Measurements from ENCODE around the gene INPP5A. TPM values are rescaled to one million over a fixed set of nuclear protein-coding genes. Genes with fewer than 3 reads are reported as not detected.

Gene INPP5A
- total and polyA plus RNA-seq, 2 of the 13 experiments (the other 11 are each of a cell fraction or from before 2014, with no cell fraction given), result 17.5 to 37.9 TPM

GRCh38 chr10:132521466-132522102 lies 16.0 kb upstream of the INPP5A start:
- no peak for DNase-seq (ENCODE audit: low spot score)
- Histone ChIP-seq H3K36me3 (replicated peaks in 1 of 2; ENCODE audit: control insufficient read depth in 1 of 2, insufficient read depth in 2 of 2, low read length in 2 of 2) (no peaks in the 10 kb centered on the region), H3K9me3 (ENCODE audit: low read length) (no peaks in the 10 kb centered on the region), H4K20me1 (ENCODE audit: insufficient read depth, low read length) (no peaks in the 10 kb centered on the region), H3K4me2 (ENCODE audit: low read depth, low read length) (no peak overlapping the region), H3K4me1 (ENCODE audit: insufficient read depth, low read length) (peaks cover 40% of the 10 kb centered on the region), H3K9ac (ENCODE audit: insufficient read depth, low read depth, low read length) (no peak overlapping the region), H3K27ac (ENCODE audit: extremely low read length, insufficient read depth, low read length) (no peak overlapping the region), H3K4me3 (replicated peaks in 1 of 3; ENCODE audit: insufficient read depth in 1 of 3, low read depth in 2 of 3, low read length in 3 of 3) (no peak overlapping the region), H2AFZ (ENCODE audit: low read length) (no peak overlapping the region), H3K79me2 (ENCODE audit: insufficient read depth, low read length) (no peaks in the 10 kb centered on the region), H3K27me3 (ENCODE audit: control insufficient read depth in 1 of 2, insufficient read depth in 2 of 2, low read length in 2 of 2) (peaks cover 10 to 62% of the 10 kb centered on the region in 2 experiments)
- ChIA-PET POLR2A (no interaction called here), CTCF (ENCODE audit: low intra/inter-chr PET ratio, low total read pairs) (no interaction called here)
- ATAC-seq, result no peak
- no peak for TF ChIP-seq ZEB1 (IDR thresholded peaks at IDR 0.05; ENCODE audit: insufficient replicate concordance, low read depth)
- TF ChIP-seq ZNF552 (CRISPR knock-in tag; IDR thresholded peaks at IDR 0.05; ENCODE audit: borderline replicate concordance), result no peak
- no peak for FAIRE-seq
- WGBS (ENCODE audit: low lambda C conversion rate), result 63% methylated on average over 4 of the region's 19 CpGs
- intact Hi-C loops (cut with micrococcal nuclease; ENCODE audit: unreplicated experiment) (no loop called here), in situ Hi-C loops (cut with HindIII; ENCODE audit: extremely low pct_ligation_motif_present, low pct_unique_long_range_greater_than_20kb) (no loop called here)
- no TSS peak for BruUV-seq (replicated peaks)

GRCh38 chr10:132522521-132523411 lies 14.8 kb upstream of the INPP5A start:
- peaks cover 40% of the 10 kb centered on the region for H3K4me1 ChIP-seq (ENCODE audit: insufficient read depth, low read length)
- intact Hi-C loops (cut with micrococcal nuclease; ENCODE audit: unreplicated experiment) (no loop called here), in situ Hi-C loops (cut with HindIII; ENCODE audit: extremely low pct_ligation_motif_present, low pct_unique_long_range_greater_than_20kb) (no loop called here)
- ChIA-PET CTCF (ENCODE audit: low intra/inter-chr PET ratio, low total read pairs) (no interaction called here), POLR2A (no interaction called here)
- no peak overlapping the region for H3K27ac ChIP-seq (ENCODE audit: extremely low read length, insufficient read depth, low read length)
- no peak overlapping the region for H2AFZ ChIP-seq (ENCODE audit: low read length)
- no TSS peak for BruUV-seq (replicated peaks)
- no peaks in the 10 kb centered on the region for H4K20me1 ChIP-seq (ENCODE audit: insufficient read depth, low read length)
- H3K4me2 ChIP-seq (ENCODE audit: low read depth, low read length), result no peak overlapping the region
- ATAC-seq, result no peak
- H3K27me3 ChIP-seq (ENCODE audit: control insufficient read depth in 1 of 2, insufficient read depth in 2 of 2, low read length in 2 of 2), result peaks cover 10 to 74% of the 10 kb centered on the region in 2 experiments
- DNase-seq (ENCODE audit: low spot score), result no peak
- no peak for FAIRE-seq
- H3K9me3 ChIP-seq (ENCODE audit: low read length), result no peaks in the 10 kb centered on the region
- no peaks in the 10 kb centered on the region for H3K79me2 ChIP-seq (ENCODE audit: insufficient read depth, low read length)
- WGBS (ENCODE audit: low lambda C conversion rate), result 39% methylated on average over 5 of the region's 14 CpGs
- H3K4me3 ChIP-seq (replicated peaks in 1 of 3; ENCODE audit: insufficient read depth in 1 of 3, low read depth in 2 of 3, low read length in 3 of 3), result no peak overlapping the region
- H3K9ac ChIP-seq (ENCODE audit: insufficient read depth, low read depth, low read length), result no peak overlapping the region
- no peaks in the 10 kb centered on the region for H3K36me3 ChIP-seq (replicated peaks in 1 of 2; ENCODE audit: control insufficient read depth in 1 of 2, insufficient read depth in 2 of 2, low read length in 2 of 2)
- TF ChIP-seq MZF1 (CRISPR knock-in tag; IDR thresholded peaks at IDR 0.05; ENCODE audit: borderline replicate concordance), result no peak
- no peak for TF ChIP-seq ZNF343 (CRISPR knock-in tag; IDR thresholded peaks at IDR 0.05)
- no peak for TF ChIP-seq CEBPZ (IDR thresholded peaks at IDR 0.05; ENCODE audit: low read length)
- TF ChIP-seq MYC (CRISPR knock-in tag; IDR thresholded peaks at IDR 0.05; ENCODE audit: borderline replicate concordance), result no peak
- TF ChIP-seq PAWR (CRISPR knock-in tag; IDR thresholded peaks at IDR 0.05; ENCODE audit: borderline replicate concordance), result no peak
- no peak for TF ChIP-seq ZNF512 (CRISPR knock-in tag; IDR thresholded peaks at IDR 0.05)
- no peak for TF ChIP-seq E2F5 (CRISPR knock-in tag; conservative IDR thresholded peaks at IDR 0.05)
- TF ChIP-seq ZNF468 (CRISPR knock-in tag; IDR thresholded peaks at IDR 0.05), result no peak

Data from HepG2 (cell line).